OCI-LY3 (cell line): ENCODE measurements around the gene ATP1A1.

ENCODE experiments used
- H2AFZ ChIP-seq: fragments of 200-600, 300-600 bp; shearing (Covaris generic); 2 replicates; pipeline ENCODE4 v1.6.0; 2014; ENCODE audit warnings: antibody characterized with exemption, low read depth, low read length
- H3K27ac ChIP-seq: fragments of 200-600, 300-600 bp; sonication (generic); 2 replicates; pipeline ENCODE4 v1.5.1; 2014; ENCODE audit warnings: mild to moderate bottlenecking, low read length, moderate library complexity, mixed read lengths
- H3K27me3 ChIP-seq: fragments of 200-600, 300-600 bp; sonication (generic); 2 replicates; pipeline ENCODE4 v1.6.1; 2014; ENCODE audit warnings: low read depth, low read length, mixed read lengths
- H3K36me3 ChIP-seq: fragments of 200-600, 300-600 bp; sonication (generic); replicated peaks from 2 replicates; pipeline ENCODE3; 2014; ENCODE audit warnings: low read depth, low read length, mixed read lengths
- H3K4me1 ChIP-seq: fragments of 300-600, 200-600 bp; sonication (generic); 2 replicates; pipeline ENCODE4 v1.6.1; 2014; ENCODE audit warnings: low read length, mixed read lengths
- H3K4me2 ChIP-seq: fragments of 200-600, 300-600 bp; sonication (generic); 2 replicates; pipeline ENCODE4 v1.6.1; 2014; ENCODE audit warnings: low read length, mixed read lengths
- H3K4me3 ChIP-seq: fragments of 300-600, 200-600 bp; sonication (generic); 2 replicates; pipeline ENCODE4 v1.5.1; 2014; ENCODE audit warnings: antibody characterized with exemption, mild to moderate bottlenecking, low read length, moderate library complexity
- H3K79me2 ChIP-seq: fragments of 300-600, 200-600 bp; shearing (Covaris generic); 2 replicates; pipeline ENCODE4 v1.6.1; 2014; ENCODE audit warnings: mild to moderate bottlenecking, low read length, mixed read lengths
- H3K9ac ChIP-seq: fragments of 300-600, 200-600 bp; shearing (Covaris generic); 2 replicates; pipeline ENCODE4 v1.6.0; 2014; ENCODE audit warnings: mild to moderate bottlenecking, low read length, moderate library complexity
- H3K9me3 ChIP-seq: fragments of 200-600, 300-600 bp; shearing (Covaris generic); 2 replicates; pipeline ENCODE4 v1.6.1; 2014; ENCODE audit warnings: low read length, mixed read lengths; ENCODE audit not compliant: insufficient read depth
- H4K20me1 ChIP-seq: fragments of 200-600, 300-600 bp; sonication (generic); 2 replicates; pipeline ENCODE4 v1.6.1; 2016; ENCODE audit warnings: low read length, mixed read lengths; ENCODE audit not compliant: insufficient read depth
- EZH2phosphoT487 ChIP-seq: fragments of 200-600 bp; shearing (Covaris generic); IDR thresholded peaks from 2 replicates; pipeline ENCODE4 v1.6.1; 2018; ENCODE audit warnings: antibody characterized with exemption, mixed run types, low read depth
- TF ChIP-seq, protein P1 (sequence below): fragments of 200-600, 300-600 bp; sonication (generic); IDR thresholded peaks from 2 replicates; pipeline ENCODE4 v1.5.1; 2014; ENCODE audit warnings: antibody characterized with exemption, low read length, low read depth

ATP1A1 gene

DNA sequence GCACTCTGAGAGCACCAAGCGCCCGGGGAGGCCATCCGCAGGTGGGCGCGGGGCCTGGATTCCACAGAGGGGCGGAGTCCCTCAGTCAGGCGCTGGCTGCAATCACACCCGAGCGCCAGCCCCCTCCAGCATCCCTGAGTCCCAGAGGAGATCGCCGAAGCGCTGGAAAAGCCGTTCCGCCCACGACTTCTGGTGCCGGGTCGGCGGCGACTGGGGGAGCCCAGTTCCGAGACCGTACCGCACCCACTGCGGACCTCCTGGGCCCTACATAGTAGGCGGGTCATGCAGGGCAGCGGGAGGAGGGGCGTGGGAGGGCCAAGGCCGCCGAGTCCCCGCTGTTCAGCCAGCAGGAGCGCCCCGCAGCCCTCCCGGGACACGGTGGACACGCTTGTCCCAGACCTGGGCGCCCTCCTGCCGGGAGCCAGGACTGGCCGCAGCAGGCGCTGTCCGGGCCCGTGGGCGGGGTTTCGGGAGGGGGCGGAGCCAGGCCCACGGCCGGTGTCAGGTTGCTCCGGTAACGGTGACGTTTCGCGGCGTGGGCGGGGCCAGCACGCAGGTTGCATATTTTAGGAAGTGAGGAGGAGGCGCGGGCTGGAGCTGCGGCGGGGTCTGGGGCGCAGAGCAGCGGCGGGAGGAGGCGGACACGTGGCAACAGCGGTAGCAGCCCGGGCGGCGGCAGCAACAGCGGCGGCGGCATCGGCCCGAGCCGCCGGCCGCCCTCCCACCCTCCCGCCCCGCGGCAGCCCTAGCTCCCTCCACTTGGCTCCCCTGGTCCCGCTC, at the start of gene ATP1A1:
ATP1A1 (plus strand) TSS at position 594 of the 780 bp plus-strand sequence. CDS start 268 bp downstream, outside the sequence.
- Histone ChIP-seq H2AFZ (peak within 1 kb of the TSS; percentile 55), H3K4me3 (peak within 1 kb of the TSS; percentile 95), H3K9me3 (no peaks in the 10 kb centered on the region), H3K79me2 (peaks cover 45% of the 10 kb centered on the region), H3K9ac (peak within 1 kb of the TSS; percentile 93), H3K27me3 (peaks cover 20% of the 10 kb centered on the region), H3K36me3 (peaks cover 6% of the 10 kb centered on the region), H3K4me2 (peak within 1 kb of the TSS; percentile 97), H3K4me1 (peaks cover 29% of the 10 kb centered on the region), H4K20me1 (peaks cover 35% of the 10 kb centered on the region), H3K27ac (peak within 1 kb of the TSS; percentile 99)
- TF ChIP-seq, protein P1, sequence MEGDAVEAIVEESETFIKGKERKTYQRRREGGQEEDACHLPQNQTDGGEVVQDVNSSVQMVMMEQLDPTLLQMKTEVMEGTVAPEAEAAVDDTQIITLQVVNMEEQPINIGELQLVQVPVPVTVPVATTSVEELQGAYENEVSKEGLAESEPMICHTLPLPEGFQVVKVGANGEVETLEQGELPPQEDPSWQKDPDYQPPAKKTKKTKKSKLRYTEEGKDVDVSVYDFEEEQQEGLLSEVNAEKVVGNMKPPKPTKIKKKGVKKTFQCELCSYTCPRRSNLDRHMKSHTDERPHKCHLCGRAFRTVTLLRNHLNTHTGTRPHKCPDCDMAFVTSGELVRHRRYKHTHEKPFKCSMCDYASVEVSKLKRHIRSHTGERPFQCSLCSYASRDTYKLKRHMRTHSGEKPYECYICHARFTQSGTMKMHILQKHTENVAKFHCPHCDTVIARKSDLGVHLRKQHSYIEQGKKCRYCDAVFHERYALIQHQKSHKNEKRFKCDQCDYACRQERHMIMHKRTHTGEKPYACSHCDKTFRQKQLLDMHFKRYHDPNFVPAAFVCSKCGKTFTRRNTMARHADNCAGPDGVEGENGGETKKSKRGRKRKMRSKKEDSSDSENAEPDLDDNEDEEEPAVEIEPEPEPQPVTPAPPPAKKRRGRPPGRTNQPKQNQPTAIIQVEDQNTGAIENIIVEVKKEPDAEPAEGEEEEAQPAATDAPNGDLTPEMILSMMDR, result no peak
- TF ChIP-seq EZH2phosphoT487, result no peak

DNA sequence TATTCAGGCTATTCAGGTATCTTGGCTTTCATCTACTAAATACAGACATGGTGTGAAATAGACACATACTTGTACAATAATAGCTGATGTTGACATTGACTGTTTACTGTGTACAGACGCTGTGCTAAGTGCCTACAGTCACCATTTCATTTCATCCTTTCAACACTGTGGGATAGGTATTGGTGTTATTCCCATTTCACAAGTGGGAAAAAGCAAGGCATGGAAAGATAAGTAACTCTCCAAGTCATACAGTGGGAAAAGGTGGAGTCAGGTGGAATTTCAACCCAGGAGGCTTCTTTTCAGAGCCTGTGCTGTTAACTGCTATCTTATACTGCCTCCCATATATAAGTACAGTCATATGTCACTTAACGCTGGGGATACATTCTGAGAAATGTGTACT, 49.6 kb upstream of the ATP1A1 start:
- Histone ChIP-seq H3K4me2 (no peak overlapping the region), H3K4me1 (peaks cover 5% of the 10 kb centered on the region; the same call in 1 of the 2 replicates), H3K9me3 (no peaks in the 10 kb centered on the region), H4K20me1 (no peaks in the 10 kb centered on the region), H3K4me3 (no peak overlapping the region), H3K79me2 (no peaks in the 10 kb centered on the region), H3K9ac (no peak overlapping the region), H3K36me3 (no peaks in the 10 kb centered on the region), H2AFZ (no peak overlapping the region), H3K27ac (no peak overlapping the region), H3K27me3 (no peaks in the 10 kb centered on the region)
- no peak for TF ChIP-seq EZH2phosphoT487
- TF ChIP-seq, protein P1, result no peak

DNA sequence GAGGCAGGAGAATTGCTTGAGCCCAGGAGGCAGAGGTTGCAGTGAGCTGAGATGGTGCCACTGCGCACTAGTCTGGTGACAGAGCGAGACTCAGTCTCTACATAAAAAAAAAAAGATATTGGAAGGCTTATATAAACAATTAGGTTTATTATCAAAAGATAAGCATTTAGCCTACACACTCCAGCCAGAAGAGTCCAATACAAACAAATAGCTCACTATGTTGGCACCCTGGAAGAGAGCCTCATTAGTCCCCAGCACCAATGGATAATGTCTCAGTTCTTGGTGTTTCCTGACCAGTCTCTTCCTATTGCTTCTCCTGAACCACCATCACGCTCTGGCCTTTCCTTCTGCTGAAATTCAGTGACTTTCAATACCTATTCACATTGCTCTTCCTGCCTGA, 48.6 kb upstream of the ATP1A1 start:
- Histone ChIP-seq H3K4me1 (peaks cover 5% of the 10 kb centered on the region; the same call in 1 of the 2 replicates), H3K4me2 (no peak overlapping the region), H3K4me3 (no peak overlapping the region), H3K9ac (no peak overlapping the region), H3K27ac (no peak overlapping the region), H3K79me2 (no peaks in the 10 kb centered on the region), H3K36me3 (no peaks in the 10 kb centered on the region), H4K20me1 (no peaks in the 10 kb centered on the region), H3K27me3 (no peaks in the 10 kb centered on the region), H2AFZ (no peak overlapping the region), H3K9me3 (no peaks in the 10 kb centered on the region)
- no peak for TF ChIP-seq EZH2phosphoT487
- TF ChIP-seq, protein P1, result no peak

DNA sequence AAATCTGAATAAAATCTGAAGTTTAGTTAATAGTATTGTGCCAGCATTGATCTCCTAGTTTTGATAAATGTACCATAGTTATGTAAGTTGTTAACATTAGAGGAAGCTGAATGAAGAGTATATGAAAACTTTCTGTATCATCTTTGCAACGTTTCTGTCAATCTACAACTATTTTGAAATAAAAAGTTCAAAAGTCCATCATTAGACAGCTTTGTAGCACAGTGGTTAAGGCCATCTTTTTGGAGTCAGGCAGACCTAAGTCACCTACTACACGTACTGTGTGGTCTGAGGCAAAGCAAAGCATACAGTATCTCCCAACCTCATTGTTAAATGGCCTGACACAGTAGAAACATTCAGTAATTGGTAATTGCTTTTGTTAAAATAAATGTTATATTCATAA, 47.9 kb upstream of the ATP1A1 start:
- Histone ChIP-seq H3K9me3 (no peaks in the 10 kb centered on the region), H3K27ac (no peak overlapping the region), H3K4me1 (peaks cover 8% of the 10 kb centered on the region; the same call in 1 of the 2 replicates), H3K79me2 (no peaks in the 10 kb centered on the region), H3K9ac (no peak overlapping the region), H3K27me3 (no peaks in the 10 kb centered on the region), H3K36me3 (no peaks in the 10 kb centered on the region), H3K4me3 (no peak overlapping the region), H2AFZ (no peak overlapping the region), H3K4me2 (no peak overlapping the region), H4K20me1 (no peaks in the 10 kb centered on the region)
- TF ChIP-seq EZH2phosphoT487, result no peak
- TF ChIP-seq, protein P1, result no peak
